IMR-90 (cell line): Measurements from ENCODE around the gene CACNG7.

Experiments
- BHLHE40 ChIP-seq: fragments of 150-350 bp; IDR thresholded peaks from 2 replicates; pipeline ENCODE4 v1.6.1; 2016; ENCODE audit warnings: mild to moderate bottlenecking, low read depth, low read length
- CEBPB ChIP-seq: IDR thresholded peaks from 2 replicates; pipeline ENCODE4 v1.6.1; 2012; ENCODE audit warnings: low read depth, low read length, improper control_type of control experiment
- CTCF ChIP-seq: conservative IDR thresholded peaks from 2 replicates; pipeline ENCODE4 v1.5.1; 2012; ENCODE audit warnings: mild to moderate bottlenecking, low read depth, low read length, improper control_type of control experiment
- FOS ChIP-seq: fragments of 150-350 bp; IDR thresholded peaks from 2 replicates; pipeline ENCODE4 v1.6.1; 2016; ENCODE audit warnings: low read depth, low read length
- MAFK ChIP-seq: IDR thresholded peaks from 2 replicates; pipeline ENCODE4 v1.6.1; 2012; ENCODE audit warnings: low read depth, low read length, improper control_type of control experiment
- MAZ ChIP-seq: IDR thresholded peaks from 2 replicates; pipeline ENCODE4 v1.6.1; 2012; ENCODE audit warnings: low read depth, mild to moderate bottlenecking, low read length, improper control_type of control experiment, moderate library complexity, borderline replicate concordance
- NFE2L2 ChIP-seq: fragments of 150-350 bp; IDR thresholded peaks from 2 replicates; pipeline ENCODE4 v1.6.1; 2016; ENCODE audit warnings: low read depth, mild to moderate bottlenecking, low read length
- POLR2A ChIP-seq: IDR thresholded peaks from 2 replicates; pipeline ENCODE4 v1.6.1; 2012; ENCODE audit warnings: mild to moderate bottlenecking, low read depth, low read length
- RAD21 ChIP-seq: IDR thresholded peaks from 2 replicates; pipeline ENCODE4 v1.6.1; 2012; ENCODE audit warnings: low read length, improper control_type of control experiment
- RFX5 ChIP-seq: IDR thresholded peaks from 2 replicates; pipeline ENCODE4 v1.8.0; 2012; ENCODE audit warnings: low read depth, mild to moderate bottlenecking, low read length, moderate library complexity
- SMC3 ChIP-seq: fragments of 150-350 bp; IDR thresholded peaks from 2 replicates; pipeline ENCODE4 v1.6.1; 2016; ENCODE audit warnings: low read depth, mild to moderate bottlenecking, antibody characterized with exemption, low read length, moderate library complexity

- no peak for TF ChIP-seq CTCF
- no peak for TF ChIP-seq MAZ
- TF ChIP-seq MAFK = no peak
- no peak for TF ChIP-seq POLR2A
- no peak for TF ChIP-seq CEBPB
- TF ChIP-seq SMC3 = no peak
- TF ChIP-seq BHLHE40 = no peak
- TF ChIP-seq RAD21 = no peak
- no peak for TF ChIP-seq FOS
- TF ChIP-seq NFE2L2 = no peak
- TF ChIP-seq RFX5 = no peak
Measured at GRCh38 chr19:53945441-53945840, 36.4 kb downstream of the CACNG7 start.
